NCI-H2227 treated with DMSO at 0.1 percent for 48 hours (cell line): ENCODE results near the gene MTOR.
"Not testable (repeated sequence)": the region's sequence is repeated elsewhere in the genome, so short reads cannot be mapped to it uniquely, and the experiment has no call there.

ENCODE experiments used
- DNase-seq: peaks from one replicate; lab custom pipeline; 2025; lab: John Stamatoyannopoulos, UW

The MTOR gene

DNA sequence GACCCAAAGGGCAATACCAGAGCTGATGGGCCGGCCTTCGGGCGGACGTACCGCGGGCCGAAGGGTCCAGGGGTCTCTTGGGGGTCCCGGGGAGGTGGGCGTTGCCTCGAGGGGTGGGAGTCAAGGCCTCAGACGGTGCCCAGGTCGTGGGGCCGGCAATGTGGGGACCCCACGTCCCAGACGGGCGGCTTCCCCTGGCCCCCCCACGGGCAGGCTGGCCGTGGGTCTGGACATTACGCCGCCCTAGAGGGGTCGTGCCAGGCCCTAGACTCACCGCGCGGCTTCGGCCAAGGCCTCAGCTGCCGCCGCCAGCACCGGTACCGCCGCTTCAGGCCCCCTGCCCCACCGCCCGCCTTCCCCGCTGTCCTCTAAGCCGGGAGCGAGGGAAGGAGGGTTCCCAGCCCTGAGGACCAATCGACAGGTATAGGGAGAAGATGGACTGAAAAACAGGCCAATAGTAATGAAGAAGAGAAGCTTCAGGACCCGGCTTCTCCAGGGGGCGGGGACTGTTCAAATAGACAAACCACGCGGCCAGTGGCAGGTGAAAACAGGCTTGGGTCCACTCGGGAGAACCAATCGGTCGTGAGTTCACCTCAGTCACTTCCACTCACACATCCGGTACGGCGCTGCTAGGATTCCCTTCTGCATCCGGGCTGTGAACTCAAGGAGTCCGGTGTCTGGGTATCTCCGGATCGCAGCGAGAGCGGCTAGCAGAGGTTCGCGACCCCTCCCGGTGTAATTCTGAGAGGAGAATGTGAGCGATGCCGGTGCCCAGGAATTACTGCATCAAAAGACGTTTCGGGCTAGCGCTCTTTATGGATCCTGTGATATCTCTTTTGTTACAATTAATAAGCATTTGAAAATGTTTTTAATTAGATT lies at the start of gene MTOR:
MTOR (minus strand) TSS at position 381 of the 879 bp plus-strand sequence. CDS start 3,142 bp downstream, outside the sequence.
- DNase-seq: peak; percentile 99

DNA sequence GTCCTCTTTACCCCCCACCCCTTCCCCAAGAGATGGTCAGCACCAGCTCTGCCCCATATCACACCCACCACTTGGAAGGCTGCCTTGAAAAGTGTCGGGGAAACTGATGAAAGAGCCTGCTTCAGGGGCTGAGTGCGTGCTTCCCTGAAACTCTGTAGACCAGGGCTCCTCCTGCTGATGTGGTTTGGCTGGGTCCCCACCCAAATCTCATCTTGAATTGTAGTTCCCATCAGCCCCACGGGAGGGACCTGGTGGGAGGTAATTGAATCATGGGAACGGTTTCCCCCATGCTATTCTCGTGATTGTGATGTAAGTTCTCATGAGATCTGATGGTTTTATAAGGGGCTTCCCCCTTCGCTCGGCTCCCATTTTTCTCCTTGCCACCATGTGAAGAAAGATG lies 47.0 kb upstream of the MTOR start:
- no peak for DNase-seq

DNA sequence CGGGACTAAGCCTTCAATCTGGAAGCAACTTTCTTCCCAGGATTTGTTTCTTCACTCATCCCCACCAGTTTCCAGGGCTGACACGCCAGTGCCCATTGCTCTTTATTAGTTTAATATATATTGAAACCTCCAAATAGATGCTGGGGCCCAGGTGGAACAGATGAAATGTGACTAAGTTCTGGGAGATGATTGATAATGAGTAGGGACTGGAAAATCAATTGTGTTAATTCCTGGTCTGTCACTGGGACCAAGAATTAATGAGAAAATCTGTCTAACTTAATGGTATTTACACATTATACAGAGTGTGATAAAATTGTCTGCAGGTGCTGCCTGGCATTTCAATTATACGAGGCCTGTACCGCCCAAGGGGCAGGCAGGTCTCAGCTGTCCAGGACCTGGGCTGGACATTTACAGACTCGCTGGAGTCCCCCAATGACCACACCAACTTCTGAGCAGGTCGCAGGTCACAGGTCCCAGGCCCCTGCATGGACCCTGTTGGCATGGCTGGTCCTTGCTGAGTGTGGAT lies 46.4 kb upstream of the MTOR start:
- DNase-seq: no peak

DNA sequence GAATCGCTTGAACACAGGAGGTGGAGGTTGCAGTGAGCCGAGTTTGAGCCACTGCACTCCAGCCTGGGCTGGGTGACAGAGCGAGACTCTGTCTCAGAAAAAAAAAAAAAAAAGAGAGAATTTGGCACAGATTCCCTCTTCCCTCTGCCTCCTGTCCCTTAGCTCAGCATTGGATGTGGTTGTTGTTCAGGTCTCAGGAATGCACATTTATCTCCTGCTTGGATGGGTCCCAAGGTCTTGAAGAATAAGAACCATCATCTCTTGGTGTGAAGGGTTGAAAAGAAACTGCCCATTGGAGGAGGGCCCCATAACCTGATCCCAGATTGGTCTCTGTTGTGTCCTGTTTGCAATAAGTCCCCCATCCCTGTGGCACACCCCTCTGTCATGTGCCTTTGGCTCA lies 45.5 kb upstream of the MTOR start:
- DNase-seq: no peak

DNA sequence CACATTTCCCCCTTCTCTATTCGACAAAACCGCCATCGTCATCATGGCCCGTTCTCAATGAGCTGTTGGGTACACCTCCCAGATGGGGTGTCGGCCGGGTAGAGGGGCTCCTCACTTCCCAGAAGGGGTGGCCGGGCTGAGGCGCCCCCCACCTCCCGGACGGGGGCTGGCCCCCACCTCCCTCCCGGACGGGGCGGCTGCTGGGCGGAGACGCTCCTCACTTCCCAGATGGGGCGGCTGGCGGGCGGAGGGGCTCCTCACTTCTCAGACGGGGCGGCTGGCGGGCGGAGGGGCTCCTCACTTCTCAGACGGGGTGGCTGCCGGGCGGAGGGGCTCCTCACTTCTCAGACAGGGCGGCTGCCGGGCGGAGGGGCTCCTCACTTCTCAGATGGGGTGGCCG lies 43.2 kb upstream of the MTOR start:
- not testable (repeated sequence) for DNase-seq

DNA sequence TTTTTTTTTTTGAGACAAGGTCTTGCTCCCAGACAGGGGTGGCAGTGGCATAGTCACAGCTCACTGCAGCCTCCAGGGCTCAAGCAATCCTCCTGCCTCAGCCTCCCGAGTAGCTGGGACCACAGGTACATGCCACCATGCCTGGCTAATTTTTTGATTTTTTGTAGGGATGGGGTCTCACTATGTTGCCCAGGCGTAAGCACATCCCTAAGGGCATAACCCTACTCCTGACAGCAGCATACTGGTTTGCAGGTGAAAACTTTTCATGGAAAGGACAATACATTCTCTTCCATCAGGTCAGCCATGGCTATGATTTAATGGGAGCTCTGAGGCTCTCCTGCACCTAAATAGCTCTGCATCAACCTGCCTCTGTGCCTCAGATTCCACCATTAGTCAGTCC lies 40.0 kb upstream of the MTOR start:
- no peak for DNase-seq

DNA sequence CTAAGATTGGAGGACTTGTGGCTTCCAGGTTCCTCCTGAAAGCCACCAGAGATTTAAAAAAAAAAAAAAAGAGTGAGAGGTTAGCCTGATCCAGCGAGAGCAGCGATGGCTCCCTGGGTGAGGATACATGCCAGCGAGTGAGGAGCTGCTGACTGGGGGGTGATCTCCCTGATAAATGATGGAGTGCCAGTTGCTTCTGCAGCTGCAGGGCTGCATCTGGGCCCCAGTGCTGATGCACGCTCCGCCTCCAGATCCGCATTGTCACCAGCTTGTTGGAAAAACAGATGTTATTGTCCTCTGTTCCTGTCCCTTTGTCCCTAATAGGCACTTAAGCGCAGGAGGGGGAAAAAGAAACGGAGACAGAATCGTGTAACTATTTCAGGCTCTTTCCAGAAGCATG lies 39.2 kb upstream of the MTOR start:
- no peak for DNase-seq

DNA sequence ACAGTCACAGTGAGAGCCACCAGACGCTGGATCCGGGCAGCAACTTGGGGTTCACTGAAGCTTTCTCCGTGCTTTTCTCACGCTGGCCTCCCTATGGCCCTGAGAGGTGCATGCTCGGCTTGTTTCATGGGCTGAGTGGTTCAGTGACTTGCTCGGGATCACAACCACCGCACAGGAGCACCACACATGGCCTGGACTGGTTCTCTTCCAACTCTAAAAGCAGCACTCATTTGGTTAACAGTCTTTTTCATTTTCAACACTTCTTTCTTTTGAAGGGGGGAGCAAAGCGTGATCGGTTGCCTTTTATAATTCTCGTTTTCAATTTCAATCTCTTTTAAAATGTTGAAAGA lies 36.8 kb upstream of the MTOR start:
- no peak for DNase-seq

DNA sequence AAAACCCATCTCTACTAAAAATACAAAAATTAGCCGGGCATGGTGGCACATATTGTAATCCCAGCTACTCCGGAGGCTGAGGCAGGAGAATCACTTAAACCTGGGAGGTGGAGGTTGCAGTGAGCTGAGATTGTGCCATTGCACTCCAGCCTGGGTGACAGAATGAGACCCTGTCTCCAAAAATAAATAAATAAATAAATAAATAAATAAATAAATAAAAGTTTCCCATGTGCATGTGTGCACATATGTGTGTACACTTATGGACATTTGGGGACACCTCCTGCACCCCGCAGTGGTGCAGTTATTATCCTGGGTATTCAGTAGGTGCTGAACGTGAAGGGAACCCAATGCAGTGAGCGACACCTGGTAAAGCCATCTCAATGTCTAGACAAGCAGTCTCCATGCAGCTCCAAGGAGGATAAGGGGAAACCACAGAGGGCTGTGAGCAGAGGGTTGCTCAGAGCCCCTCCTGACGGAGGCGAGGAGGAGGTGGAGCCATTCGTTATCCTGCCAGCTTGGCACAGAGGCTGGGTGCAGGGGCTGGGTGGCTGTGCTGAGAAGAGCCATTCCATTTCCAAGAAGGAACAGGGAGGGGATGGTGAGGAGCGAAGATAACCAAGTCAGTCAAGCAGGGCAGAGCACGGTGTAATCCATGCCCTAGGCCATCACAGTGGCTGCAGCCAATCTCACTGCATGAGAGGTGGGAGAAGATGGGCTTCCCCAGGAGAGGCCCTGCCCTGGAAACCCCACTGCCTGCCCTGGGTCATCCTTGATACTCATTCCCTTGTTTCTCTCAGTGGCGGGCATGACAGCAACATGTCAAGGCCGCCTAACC lies 36.3 kb upstream of the MTOR start:
- DNase-seq: no peak

DNA sequence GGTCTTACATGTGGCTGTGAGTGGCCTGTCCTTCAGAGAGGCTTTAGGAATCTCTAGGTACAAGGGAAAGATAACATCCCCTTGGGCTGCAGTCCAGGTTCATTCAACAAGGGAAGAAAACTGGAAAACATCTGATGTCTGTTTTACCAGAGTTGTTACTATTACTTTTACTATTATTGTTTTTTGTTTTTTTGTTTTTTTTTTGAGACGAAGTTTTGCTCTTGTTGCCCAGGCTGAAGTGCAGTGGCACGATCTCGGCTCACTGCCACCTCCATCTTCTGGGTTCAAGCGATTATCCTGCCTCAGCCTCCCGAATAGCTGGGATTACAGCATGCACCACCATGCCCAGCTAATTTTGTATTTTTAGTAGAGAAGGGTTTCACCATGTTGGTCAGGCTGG lies 35.4 kb upstream of the MTOR start:
- not testable (repeated sequence) for DNase-seq

DNA sequence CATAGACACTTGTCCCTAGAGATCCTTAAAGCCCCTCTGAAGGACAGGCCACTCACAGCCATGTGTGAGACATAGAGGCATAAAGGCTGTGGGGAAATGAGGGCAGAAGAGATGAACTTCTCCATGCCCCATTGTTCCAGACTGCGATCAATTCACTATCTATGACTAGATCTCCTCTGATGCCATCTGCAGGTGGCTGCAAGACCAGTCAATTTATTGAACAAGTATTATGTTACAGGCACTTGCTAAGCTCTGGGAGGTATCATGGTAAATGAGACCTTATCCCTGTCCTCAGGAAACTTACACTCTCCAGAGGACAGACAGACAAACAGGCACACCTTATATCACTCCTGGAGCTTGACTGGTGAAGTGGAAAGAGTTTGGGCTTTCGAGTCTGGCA lies 33.6 kb upstream of the MTOR start:
- DNase-seq: no peak

DNA sequence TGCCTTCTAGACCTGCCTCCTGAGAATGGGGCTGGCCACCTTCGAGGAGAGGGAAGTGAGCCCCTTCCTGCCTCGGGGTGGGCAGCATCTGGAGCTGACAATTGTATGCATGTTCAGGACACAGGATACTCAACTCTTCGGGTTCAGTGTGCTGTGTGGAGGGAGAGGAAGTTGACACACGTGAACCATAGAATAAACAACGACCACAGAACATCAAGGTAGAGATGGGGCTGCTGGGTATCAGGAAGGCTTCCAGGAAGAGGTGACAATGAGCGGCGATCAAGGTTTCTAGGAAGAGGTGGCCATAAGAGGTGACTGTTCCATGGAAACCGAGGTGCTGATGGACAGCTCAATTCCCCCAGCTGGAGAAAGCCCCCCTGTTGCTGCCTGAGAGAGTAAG lies 32.6 kb upstream of the MTOR start:
- DNase-seq: no peak

DNA sequence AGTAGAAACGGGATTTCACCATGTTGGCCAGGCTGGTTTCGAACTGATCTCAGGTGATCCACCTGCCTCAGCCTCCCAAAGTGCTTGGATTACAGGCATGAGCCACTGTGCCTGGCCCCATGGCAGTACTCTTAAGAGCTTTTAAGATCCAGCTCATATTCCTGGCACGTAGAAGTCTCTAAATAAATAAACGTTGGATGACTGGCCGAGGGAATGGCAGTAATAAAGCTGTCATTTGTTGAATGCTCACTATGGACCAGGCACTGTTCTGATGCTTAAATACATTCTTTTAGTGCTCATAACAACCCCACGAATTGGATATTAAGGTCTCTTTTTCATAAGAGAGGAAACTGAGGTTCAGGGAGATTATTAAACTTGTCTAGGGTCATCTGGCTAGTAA lies 31.5 kb upstream of the MTOR start:
- no peak for DNase-seq

DNA sequence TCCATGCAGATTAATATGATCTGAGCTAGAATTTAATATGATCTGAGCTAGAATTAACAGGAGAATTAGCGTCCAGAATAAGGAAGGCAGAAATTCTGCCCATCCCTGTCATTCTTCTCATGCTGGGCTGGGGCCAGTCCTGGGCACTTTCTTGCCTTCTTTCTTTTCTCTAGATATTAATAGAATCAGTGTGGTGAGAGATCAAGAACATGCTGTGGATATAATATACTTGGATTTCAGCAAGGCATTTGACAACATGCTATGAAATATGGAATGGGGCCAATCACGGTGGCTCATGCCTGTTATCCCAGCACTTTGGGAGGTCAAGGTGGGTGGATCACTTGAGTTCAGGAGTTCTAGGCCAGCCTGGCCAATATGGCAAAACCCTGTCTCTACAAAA lies 28.7 kb upstream of the MTOR start:
- DNase-seq: no peak

DNA sequence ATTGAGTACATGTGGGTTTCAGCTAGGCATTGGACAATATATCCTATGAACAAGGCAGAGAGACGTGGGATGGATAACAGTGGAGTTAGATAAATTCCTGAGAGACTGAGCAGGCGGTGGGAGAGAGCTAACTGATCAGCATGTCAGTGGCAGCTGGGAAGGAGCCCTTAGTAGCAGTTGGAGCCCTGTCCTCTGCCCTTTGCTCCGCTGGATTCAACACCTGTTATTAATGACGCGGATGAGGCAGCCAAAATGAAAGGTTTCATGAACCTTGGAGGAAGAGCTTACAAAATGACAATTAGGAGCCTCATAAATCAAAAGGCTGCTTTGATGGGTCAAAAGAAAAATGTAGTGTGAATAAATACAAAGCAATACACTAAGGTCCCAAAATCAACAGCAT lies 26.7 kb upstream of the MTOR start:
- DNase-seq: peak; percentile 95

DNA sequence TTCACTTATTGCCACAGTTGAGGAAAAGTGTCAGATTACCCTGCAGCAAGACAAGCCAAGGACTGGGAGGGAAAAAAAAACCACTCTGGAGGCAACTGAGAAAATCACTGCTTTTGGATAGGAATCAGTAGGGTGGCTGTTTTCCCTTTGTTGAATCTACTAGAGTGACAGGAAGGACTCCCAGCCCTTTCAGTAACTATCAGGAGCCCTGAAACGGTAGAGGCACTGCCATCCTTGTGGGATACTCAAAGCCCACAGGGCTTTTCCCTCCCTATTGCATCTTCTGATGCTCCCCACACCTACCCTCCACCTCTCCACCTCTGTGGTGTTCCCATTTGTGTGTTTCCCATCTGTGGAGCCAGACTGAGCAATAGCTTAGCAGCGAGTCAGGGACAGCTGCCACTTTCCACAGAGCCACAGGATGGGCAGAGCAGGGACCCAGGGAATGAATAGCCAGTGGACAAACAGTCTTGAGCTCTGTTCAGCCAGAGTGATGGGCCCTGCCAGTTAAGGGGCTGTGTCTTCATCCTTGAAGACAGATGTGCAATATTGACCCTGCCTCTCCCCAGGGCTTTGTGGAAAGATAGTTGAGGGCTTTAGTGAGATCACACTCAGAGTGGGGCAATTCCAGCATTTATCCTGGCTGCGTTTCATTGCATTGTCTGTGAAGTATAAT lies 24.5 kb upstream of the MTOR start:
- DNase-seq: peak; percentile 28

DNA sequence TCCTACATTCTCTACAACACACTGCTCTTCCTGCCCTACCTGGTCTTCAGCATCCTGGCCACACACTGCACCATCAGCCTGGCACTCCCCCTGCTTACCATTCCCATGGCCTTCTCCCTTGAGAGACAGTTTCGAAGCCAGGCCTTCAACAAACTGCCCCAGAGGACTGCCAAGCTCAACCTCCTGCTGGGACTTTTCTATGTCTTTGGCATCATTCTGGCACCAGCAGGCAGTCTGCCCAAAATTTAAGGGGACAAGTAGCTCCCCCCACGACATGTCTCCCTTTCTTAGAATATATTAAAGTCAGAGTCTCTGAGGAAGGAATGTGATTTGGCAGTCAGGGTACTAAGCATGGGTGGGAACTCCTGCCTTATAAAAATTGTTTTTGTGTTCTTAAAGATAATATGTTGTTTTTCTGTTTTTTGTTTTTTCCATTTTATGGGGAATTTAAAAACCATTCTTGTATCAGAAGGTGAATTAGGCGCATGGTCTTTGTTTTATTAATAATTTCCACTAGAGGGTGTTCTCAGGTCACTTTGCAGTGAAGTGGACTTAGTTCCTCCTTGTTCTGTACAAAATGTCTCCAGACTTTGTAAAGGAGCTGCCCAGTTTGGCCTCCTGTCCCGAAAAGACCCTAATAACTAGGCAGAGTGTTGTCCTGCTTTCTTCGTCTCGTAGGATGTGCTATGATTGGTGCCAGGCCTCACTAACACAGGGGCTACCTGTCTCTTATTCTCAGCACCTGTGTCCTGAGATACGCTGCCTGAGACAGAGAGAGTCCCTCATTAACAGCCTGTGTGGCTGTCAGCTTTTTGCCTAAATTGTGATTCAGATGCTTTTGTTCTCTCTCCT lies 23.8 kb upstream of the MTOR start:
- peak; percentile 33 for DNase-seq

DNA sequence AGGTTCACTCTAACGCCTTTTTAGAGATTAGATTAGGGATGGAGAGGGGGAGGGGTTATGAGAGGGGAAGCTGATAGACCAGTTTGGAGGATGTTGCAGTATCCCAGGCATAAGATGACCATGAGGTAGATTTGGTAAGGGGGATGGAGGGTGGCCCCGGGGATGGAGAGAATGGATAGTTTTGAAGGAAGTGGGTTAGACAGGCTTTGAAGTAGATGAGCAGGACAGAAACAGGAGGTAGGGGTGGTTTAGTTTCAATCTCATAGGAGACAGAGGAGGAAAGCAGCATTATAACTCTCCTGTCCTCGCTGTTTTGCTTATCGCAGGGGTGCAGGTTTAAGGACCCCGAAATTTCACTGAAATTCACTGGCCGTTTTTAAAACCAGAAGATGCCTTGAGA lies 22.4 kb upstream of the MTOR start:
- no peak for DNase-seq

DNA sequence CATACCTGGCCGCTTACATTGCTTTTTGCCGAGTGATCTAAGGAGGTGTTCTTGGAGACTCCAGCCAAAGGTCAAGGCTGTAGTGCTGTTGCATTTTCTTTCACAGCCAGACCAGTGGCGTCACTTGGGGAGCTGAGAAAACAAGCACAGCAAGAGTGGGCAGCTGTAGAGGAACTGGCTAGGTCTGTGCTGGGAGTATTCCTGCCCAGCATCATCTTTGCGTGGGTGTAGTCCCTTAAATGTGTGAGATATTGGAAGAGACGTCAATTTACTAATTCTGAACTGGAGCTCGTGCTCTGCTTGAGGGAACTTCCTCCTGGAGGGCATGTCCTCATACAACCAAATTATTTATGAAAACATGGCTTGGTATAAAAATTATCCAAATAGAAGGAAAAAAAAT lies 20.8 kb upstream of the MTOR start:
- no peak for DNase-seq

DNA sequence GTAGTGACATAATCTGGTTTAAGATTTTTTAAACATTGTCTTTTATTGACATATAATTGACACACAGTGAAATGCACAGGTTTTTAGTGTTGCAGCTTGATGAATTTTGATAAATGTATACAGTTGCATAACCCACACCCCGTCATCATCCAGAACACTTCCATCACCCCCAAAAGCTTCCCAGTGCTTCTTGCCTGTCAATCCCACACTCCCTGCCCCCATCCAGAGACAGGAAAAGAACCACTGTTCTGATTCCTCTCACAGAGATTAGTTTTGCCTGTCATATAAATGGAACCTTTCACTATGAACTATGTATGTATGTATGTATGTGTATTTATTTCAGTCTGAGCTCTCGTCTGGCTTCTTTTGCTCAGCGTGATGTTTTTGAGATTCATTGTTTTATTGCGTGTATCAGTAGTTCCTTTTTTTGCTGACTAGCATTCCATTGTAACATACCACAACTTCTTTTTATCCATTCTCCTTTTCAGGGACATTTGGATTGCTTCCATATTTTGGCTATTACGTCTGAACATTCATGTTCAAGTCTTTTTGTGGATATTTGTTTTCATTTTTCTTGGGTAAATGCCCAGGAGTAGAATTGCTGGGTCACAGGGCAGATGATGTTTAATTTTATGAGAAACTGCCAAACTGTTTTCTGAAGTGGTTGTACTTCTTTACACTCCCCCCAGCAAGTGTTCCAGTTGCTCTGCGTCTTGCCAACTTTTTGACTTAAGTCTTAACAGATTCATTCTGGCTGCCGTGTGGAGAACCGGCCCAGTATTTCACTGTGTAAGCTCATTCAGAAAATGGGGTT lies 19.4 kb upstream of the MTOR start:
- DNase-seq: no peak
